Psoas muscle (tissue), 8 donors: ENCODE measurements around the gene KLHL26. TPM values are rescaled to one million over a fixed set of nuclear protein-coding genes. Genes with fewer than 3 reads are reported as not detected.

ENCODE experiments used
- ATAC-seq, 4 donors: fragments of 200-7000 bp; cut with Tn5 transposase; one replicate each; pipeline ENCODE4 v1.9.1; 2020; ENCODE audit warnings: moderate library complexity in 3 of 4, mild to moderate bottlenecking in 2 of 4
- DNase-seq, 2 donors: peaks; one replicate each; pipeline ENCODE4 v3.0.0-alpha.2; 2020
- H3K27ac ChIP-seq: fragments of 200-600 bp; one replicate; pipeline ENCODE4 v1.8.0; 2022
- H3K27me3 ChIP-seq, 3 donors: fragments of 200-600 bp in 1 of 3; one replicate each; pipeline versions ENCODE4 v1.6.1 to v1.8.0; 2013 to 2022; ENCODE audit warnings: low read length in 2 of 3, mild to moderate bottlenecking in 2 of 3, moderate library complexity in 1 of 3; ENCODE audit not compliant: insufficient read depth in 3 of 3
- H3K36me3 ChIP-seq, 2 donors: fragments of 200-600 bp in 1 of 2; one replicate each; pipeline versions ENCODE4 v1.6.1 to v1.8.0; 2013 to 2022; ENCODE audit warnings: low read depth in 1 of 2, mild to moderate bottlenecking in 1 of 2, moderate library complexity in 1 of 2; ENCODE audit not compliant: insufficient read depth in 1 of 2
- H3K4me1 ChIP-seq: fragments of 200-600 bp; one replicate; pipeline ENCODE4 v1.8.0; 2022
- H3K4me3 ChIP-seq: fragments of 200-600 bp; one replicate; pipeline ENCODE4 v1.8.0; 2022; ENCODE audit warnings: mild to moderate bottlenecking
- H3K9me3 ChIP-seq: fragments of 200-600 bp; one replicate; pipeline ENCODE4 v1.8.0; 2022
- CTCF ChIP-seq: fragments of 200-600 bp; IDR thresholded peaks from one replicate; pipeline ENCODE4 v1.8.0; 2022; ENCODE audit warnings: antibody characterized with exemption
- WGBS, 3 donors: extraction: QIAGEN DNeasy Blood & Tissue Kit; methylation state at CpG; one replicate each; pipeline versions ENCODE4 v1.1.6 to v1.1.7; 2013; 5-methylcytosine and 5-hydroxymethylcytosine counted together
- intact Hi-C, 2 donors: fragments of 100-400 bp; cut with DNase I; formaldehyde crosslinking; loops; one replicate each; pipeline versions ENCODE4 v1.11.0 to v1.14.2; 2022
- polyA plus RNA-seq, 3 donors: library from polyadenylated mRNA; stranded (reverse); fragments of 200-250 nt; gene quantifications; one replicate each; pipeline ENCODE4 v1.2.3, GENCODE V29; 2013
- total RNA-seq, 4 donors: library from RNA; stranded (reverse); fragmentation: NEBNext Ultra II Directional in 2 of 4; extraction: Animal tissue kit (Norgen Biotek cat#: 25700) in 2 of 4; gene quantifications; one replicate each; pipeline versions ENCODE4 v1.2.1 to v1.2.4, GENCODE V29; 2021 to 2023
- donor health status: healthy with polysubstance abuse.
- donor health status: DM: no; HTN: no; CAD: no; lungs with moderate emphysema.
- donor health status: Bipolar disorder and iron deficiency.
- donor health status: healthy.
- donor health status: DM: yes; HTN: yes; CAD: no.
- donor health status: DM: no; HTN: no; CAD: no.
- donor health status: DM: no; HTN: no; CAD: no.
- donor health status: DM: yes; HTN: yes; CAD: no.

KLHL26 gene
- total and polyA plus RNA-seq, 7 donors: 3.1 to 9.9 (median 5.2) TPM

GRCh38 chr19:18608805-18609716 is 27.8 kb upstream of the KLHL26 start:
- no peaks in the 10 kb centered on the region for H3K36me3 ChIP-seq
- H3K9me3 ChIP-seq: no peaks in the 10 kb centered on the region
- no peak for TF ChIP-seq CTCF
- H3K4me3 ChIP-seq: no peak overlapping the region
- DNase-seq (no peak), ATAC-seq (no peak)
- H3K27ac ChIP-seq: no peak overlapping the region
- H3K27me3 ChIP-seq: peaks cover 0 to 92% (median 50%) of the 10 kb centered on the region in 3 donors
- peaks cover 21% of the 10 kb centered on the region for H3K4me1 ChIP-seq
- WGBS, 3 donors: 68 to 81% (median 76%) methylated on average over 9 of the region's 9 CpGs
- intact Hi-C loops: no loop called here

GRCh38 chr19:18609717-18610051 is 27.1 kb upstream of the KLHL26 start:
- H3K9me3 ChIP-seq: no peaks in the 10 kb centered on the region
- WGBS, 3 donors: 38 to 56% (median 49%) methylated on average over 2 of the region's 2 CpGs
- no peaks in the 10 kb centered on the region for H3K36me3 ChIP-seq
- intact Hi-C loops: no loop called here
- H3K27ac ChIP-seq: no peak overlapping the region
- peaks cover 21% of the 10 kb centered on the region for H3K4me1 ChIP-seq
- no peak overlapping the region for H3K4me3 ChIP-seq
- DNase-seq (no peak), ATAC-seq (no peak)
- no peak for TF ChIP-seq CTCF
- peaks cover 0 to 92% (median 50%) of the 10 kb centered on the region in 3 donors for H3K27me3 ChIP-seq

DNA sequence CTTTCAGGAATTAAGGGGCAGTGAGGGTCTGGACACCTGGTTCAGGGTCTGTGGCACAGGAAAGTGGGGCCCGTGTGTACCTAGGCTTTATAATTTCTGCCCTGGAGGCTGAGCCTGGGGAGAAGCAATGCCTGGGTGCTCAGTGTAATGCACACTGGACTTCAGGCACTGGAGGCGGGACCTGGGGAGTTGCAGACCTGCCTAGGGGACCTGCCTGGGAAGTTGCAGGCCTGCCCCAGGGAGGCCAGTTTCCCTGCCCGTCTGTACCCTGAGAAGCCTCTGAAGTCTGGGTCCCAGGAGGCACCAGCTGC is 26.6 kb upstream of the KLHL26 start:
- H3K4me3 ChIP-seq: no peak overlapping the region
- H3K27ac ChIP-seq: no peak overlapping the region
- no peaks in the 10 kb centered on the region for H3K36me3 ChIP-seq
- TF ChIP-seq CTCF: no peak
- intact Hi-C loops: no loop called here
- H3K27me3 ChIP-seq: peaks cover 0 to 90% (median 50%) of the 10 kb centered on the region in 3 donors
- WGBS, 3 donors: 49 to 65% (median 53%) methylated on average over 3 of the region's 3 CpGs
- ATAC-seq (no peak), DNase-seq (no peak)
- H3K4me1 ChIP-seq: peaks cover 21% of the 10 kb centered on the region
- H3K9me3 ChIP-seq: no peaks in the 10 kb centered on the region

DNA sequence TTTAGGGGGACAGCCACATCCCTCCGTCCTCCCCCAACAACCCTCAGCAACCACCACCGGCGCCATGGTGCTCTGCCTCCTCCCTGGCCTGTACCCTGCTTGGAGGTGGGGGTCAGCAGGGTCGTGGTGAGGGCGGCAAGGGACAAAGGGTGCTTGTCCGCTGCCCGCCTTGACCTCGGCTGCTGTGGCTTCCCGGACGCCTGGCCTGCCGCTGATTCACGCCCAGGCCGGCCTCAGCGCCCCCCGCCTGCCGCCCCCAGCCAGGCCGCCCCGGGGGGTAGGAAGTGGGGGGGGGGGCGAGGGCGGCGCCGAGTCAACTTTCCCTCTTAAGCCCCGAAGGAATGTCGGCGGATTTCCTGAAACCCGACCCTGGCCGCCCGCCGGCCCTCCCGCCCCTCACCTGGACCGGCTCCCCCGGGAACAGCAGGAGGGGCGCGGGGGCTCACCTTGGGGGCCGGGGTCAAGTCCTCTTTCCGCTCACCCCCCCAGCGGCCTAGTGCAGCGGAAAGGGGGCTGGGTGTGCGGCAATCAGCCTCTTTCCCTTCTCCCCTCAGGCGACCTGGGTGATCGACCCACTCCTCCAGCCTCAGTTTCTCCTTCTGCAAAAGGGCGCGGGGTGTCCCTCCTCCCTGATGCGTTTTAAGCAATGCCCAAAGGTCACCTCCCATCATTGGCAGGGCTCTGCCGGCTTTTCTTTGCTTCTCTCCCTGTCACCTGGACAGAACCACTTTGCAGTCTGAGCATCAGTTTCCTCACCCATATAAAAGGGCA is 26.1 kb upstream of the KLHL26 start:
- TF ChIP-seq CTCF: no peak
- Histone ChIP-seq H3K36me3 (no peaks in the 10 kb centered on the region), H3K4me1 (peaks cover 21% of the 10 kb centered on the region), H3K27ac (no peak overlapping the region), H3K4me3 (no peak overlapping the region), H3K27me3 (peaks cover 0 to 87% (median 47%) of the 10 kb centered on the region in 3 donors), H3K9me3 (no peaks in the 10 kb centered on the region)
- DNase-seq (no peak), ATAC-seq (no peak)
- intact Hi-C loops: no loop called here
- WGBS, 3 donors: 17 to 21% (median 18%) methylated on average over 23 to 45 of the region's 45 CpGs
